NCI-H1436 treated with DMSO at 0.1 percent for 48 hours (cell line): ENCODE data around the gene TRIM8.

Experiments used
- DNase-seq: peaks from one replicate; lab custom pipeline; 2025; lab: John Stamatoyannopoulos, UW

Gene TRIM8

GRCh38 chr10:102701796-102702195 is 57.5 kb downstream of the TRIM8 start:
- DNase-seq = no peak

GRCh38 chr10:102702742-102703141 is 58.5 kb downstream of the TRIM8 start:
- DNase-seq = no peak

- no peak for DNase-seq
Observed at GRCh38 chr10:102704915-102705314, 60.6 kb downstream of the TRIM8 start.

GRCh38 chr10:102705531-102705930 is 61.3 kb downstream of the TRIM8 start:
- no peak for DNase-seq
